ENCODE data around the gene SYNE3.

The SYNE3 gene

DNA sequence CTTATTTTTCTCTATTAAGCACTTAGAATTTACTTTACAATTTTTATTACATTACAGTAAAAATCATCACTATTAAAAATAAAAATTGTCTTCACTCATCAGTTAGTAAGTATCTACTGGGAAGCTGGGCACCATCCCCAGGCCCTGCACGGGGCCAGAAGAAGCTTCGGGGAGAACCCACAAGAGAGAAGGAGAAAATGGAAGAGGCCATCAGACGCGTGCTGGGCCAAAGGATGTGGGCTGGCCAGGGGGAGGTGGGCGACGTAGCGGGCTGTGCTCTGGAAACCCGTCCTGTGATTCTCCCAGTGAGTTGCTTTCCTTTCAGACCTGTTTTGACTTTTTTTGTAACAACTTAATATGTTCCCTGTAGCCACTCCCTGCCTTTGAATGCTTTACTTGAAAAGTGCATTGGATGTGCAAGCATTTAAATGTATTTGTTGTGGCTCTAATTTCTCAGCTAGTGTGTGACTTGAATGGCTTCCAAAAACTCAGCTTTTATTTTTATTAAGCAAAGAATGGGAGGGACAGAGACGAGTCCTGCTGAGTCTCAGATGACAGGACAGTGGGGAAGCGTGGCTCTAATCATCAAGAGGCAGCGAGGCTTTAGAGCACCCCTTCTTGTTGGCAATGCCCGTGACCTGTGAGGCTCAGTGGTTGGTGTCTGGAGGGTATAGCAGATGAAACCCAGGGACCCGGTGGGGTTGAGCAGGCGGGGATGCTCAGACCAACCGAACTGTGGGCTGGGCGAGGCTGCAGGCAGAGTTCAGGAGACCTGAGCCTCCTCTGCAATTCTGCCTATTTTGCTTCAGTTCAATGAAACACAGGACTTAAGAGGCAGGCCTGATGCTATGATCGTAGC is 38.8 kb downstream of the SYNE3 start:
- no peak for TF ChIP-seq Cebpa-rat (IDR thresholded peaks at IDR 0.05)
- no peaks in the 10 kb centered on the region for H3K27me3 ChIP-seq
- no peak overlapping the region for H3K4me3 ChIP-seq
- peak overlapping the region; percentile 85 for H3K4me2 ChIP-seq
- peaks cover 97% of the 10 kb centered on the region for H3K36me3 ChIP-seq
- no peaks in the 10 kb centered on the region for H3K9me3 ChIP-seq
- peaks cover 96% of the 10 kb centered on the region for H4K20me1 ChIP-seq
- H3K4me1 ChIP-seq: peaks cover 94% of the 10 kb centered on the region
- 0 out of 2 replicates have a peak overlapping the region, but pooled peaks have one; percentile 45 for H3K9ac ChIP-seq
- H3K27ac ChIP-seq: peak overlapping the region; percentile 90

DNA sequence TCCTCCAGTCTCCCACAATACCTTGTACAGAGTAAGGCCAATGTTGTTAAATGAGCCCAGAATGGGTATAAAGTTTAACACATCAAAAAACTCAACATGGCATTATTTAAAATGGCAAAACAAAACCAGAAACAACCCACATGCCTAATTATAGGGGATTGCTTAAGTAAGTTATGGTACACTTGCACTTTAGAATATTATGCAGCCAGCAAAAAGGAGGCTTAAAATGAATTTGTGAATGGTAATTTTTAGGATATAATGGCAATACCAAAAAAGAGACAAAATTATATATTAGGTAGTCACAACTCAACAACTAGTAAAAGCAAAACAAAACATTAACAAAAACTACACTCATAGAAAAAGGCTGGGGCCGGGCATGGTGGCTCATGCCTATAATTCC is 39.7 kb downstream of the SYNE3 start:
- Histone ChIP-seq H3K27me3 (no peaks in the 10 kb centered on the region), H4K20me1 (peaks cover 87% of the 10 kb centered on the region), H3K4me3 (no peak overlapping the region), H3K36me3 (peaks cover 94% of the 10 kb centered on the region), H3K4me2 (peak overlapping the region; percentile 97), H3K4me1 (peaks cover 94% of the 10 kb centered on the region), H3K27ac (peak overlapping the region; percentile 98; the same call in 1 of the 2 replicates), H3K9me3 (no peaks in the 10 kb centered on the region), H3K9ac (no peak overlapping the region)
- no peak for TF ChIP-seq Cebpa-rat (IDR thresholded peaks at IDR 0.05)

DNA sequence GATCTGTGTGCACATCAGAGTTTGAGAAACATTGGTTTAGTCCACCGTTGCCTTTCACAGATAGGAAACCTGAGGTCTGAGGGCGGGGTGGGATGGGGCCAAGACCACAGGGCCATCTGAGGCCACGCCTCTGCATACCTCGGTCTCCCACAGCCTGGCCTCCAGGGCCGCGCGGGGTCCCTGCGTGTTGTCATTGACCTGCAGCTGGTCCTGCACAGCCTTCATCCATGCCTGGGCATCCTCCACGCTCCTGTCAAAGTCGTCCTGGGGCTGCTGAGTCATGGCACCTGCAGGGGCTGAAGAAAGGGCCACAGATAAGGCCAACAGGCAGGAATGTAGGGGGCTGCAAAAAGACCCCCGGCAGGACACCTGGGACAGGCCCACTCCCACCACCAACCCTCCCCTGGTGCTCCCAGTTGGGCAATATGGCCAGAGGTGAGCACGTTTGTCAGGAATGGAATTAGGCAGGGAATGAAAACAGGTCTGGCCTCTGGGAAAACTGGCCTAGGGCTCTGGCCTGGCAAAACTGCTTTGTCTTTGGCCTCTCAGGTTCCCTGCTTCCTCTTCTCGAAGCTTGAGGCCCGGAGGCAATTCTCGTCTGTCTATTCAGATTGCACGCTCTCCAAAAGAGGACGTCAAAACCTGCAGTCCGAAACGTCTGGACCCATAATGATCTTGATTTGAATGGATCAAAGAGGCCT is 40.8 kb downstream of the SYNE3 start:
- no peak for TF ChIP-seq Cebpa-rat (IDR thresholded peaks at IDR 0.05)
- Histone ChIP-seq H4K20me1 (peaks cover 76% of the 10 kb centered on the region), H3K9me3 (no peaks in the 10 kb centered on the region), H3K4me2 (peak overlapping the region; percentile 97), H3K4me3 (no peak overlapping the region), H3K9ac (peak overlapping the region; percentile 49), H3K4me1 (peaks cover 94% of the 10 kb centered on the region), H3K27ac (peak overlapping the region; percentile 98), H3K27me3 (no peaks in the 10 kb centered on the region), H3K36me3 (peaks cover 94% of the 10 kb centered on the region)

GRCh38 chr14:95474941-95475340 is 41.5 kb downstream of the SYNE3 start:
- Histone ChIP-seq H3K36me3 (peaks cover 94% of the 10 kb centered on the region), H4K20me1 (peaks cover 69% of the 10 kb centered on the region), H3K4me3 (no peak overlapping the region), H3K27ac (peak overlapping the region; percentile 98), H3K9me3 (no peaks in the 10 kb centered on the region), H3K4me2 (peak overlapping the region; percentile 97), H3K4me1 (peaks cover 94% of the 10 kb centered on the region), H3K9ac (peak overlapping the region; percentile 49; the same call in 1 of the 2 replicates), H3K27me3 (no peaks in the 10 kb centered on the region)
- no peak for TF ChIP-seq Cebpa-rat (IDR thresholded peaks at IDR 0.05)

DNA sequence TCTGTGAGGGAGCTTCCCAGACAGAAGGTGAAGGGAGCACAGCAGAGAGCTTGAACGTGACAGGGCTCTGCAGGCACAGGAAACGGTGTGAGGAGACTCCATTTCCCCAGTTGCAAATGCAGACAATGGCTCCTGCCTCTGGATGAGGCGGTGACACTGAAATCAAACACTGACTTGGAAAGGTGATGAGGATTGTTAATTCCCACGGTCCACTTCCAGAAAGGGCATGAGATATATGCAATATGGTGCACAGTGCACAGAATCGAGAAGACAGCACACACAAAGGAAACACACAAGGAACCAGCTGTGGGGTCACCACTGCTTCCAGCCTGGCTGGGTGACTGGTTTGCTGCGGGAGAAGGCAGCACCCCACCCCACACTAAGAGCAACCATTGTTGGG is 42.0 kb downstream of the SYNE3 start:
- H3K4me3 ChIP-seq: no peak overlapping the region
- peak overlapping the region; percentile 97 for H3K4me2 ChIP-seq
- H3K4me1 ChIP-seq: peaks cover 94% of the 10 kb centered on the region
- H3K27me3 ChIP-seq: no peaks in the 10 kb centered on the region
- H3K9ac ChIP-seq: no peak overlapping the region; the same call in 1 of the 2 replicates
- peaks cover 94% of the 10 kb centered on the region for H3K36me3 ChIP-seq
- no peaks in the 10 kb centered on the region for H3K9me3 ChIP-seq
- H4K20me1 ChIP-seq: peaks cover 64% of the 10 kb centered on the region
- H3K27ac ChIP-seq: peak overlapping the region; percentile 98
- TF ChIP-seq Cebpa-rat (IDR thresholded peaks at IDR 0.05): no peak

DNA sequence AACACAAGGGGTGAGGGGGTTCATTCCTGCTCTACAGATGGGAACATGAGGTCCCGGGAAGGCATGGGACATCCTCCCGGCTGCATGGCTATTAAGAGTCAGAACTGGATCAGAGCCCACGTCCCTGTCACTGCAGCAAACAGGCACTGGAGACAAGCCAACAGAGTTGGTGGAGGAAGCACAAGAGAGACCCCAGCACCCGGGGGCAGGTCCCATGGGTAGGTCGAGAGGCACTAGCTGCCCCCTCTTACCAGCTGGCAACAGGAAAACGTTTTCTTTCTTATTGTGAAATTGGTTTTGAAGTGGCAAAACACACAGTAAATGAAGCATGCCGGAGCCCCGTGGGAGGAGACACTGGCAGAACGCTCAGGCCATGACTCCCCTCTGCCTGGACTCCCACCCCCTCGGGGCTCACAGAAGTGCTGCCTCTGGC is 43.6 kb downstream of the SYNE3 start:
- Histone ChIP-seq H3K4me2 (peak overlapping the region; percentile 97), H3K36me3 (peaks cover 94% of the 10 kb centered on the region), H3K9me3 (no peaks in the 10 kb centered on the region), H3K27ac (peak overlapping the region; percentile 98), H3K27me3 (no peaks in the 10 kb centered on the region), H4K20me1 (peaks cover 48% of the 10 kb centered on the region), H3K4me1 (peaks cover 94% of the 10 kb centered on the region), H3K4me3 (peak overlapping the region; percentile 57), H3K9ac (peak overlapping the region; percentile 81)
- TF ChIP-seq Cebpa-rat (IDR thresholded peaks at IDR 0.05): peak; percentile 98

DNA sequence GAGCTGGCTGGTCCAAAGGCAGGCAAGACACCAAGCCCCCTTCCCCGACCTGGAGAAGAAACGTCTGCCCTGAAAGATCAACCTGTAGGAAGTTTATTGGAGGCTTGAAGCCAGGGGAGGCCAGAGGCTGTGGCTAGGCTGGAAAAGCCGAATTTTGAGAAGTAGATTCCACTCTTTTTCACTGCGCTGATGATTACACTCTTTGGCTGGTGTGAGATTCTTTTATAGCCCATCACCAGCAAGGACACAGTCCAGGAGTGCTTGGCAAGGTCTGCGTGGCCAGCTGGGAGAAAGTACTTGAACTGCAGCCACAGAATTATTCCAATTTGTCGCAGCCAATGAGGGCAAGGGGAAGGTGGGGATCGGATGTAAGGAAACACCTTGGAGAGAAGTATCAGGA is 45.0 kb downstream of the SYNE3 start:
- TF ChIP-seq Cebpa-rat (IDR thresholded peaks at IDR 0.05): no peak
- no peaks in the 10 kb centered on the region for H3K27me3 ChIP-seq
- peaks cover 94% of the 10 kb centered on the region for H3K36me3 ChIP-seq
- peaks cover 34% of the 10 kb centered on the region for H4K20me1 ChIP-seq
- no peak overlapping the region; the same call in 1 of the 2 replicates for H3K4me3 ChIP-seq
- no peaks in the 10 kb centered on the region for H3K9me3 ChIP-seq
- H3K9ac ChIP-seq: peak overlapping the region; percentile 81
- peak overlapping the region; percentile 98 for H3K27ac ChIP-seq
- H3K4me2 ChIP-seq: peak overlapping the region; percentile 97
- peaks cover 99% of the 10 kb centered on the region for H3K4me1 ChIP-seq

GRCh38 chr14:95471016-95471415 is 45.4 kb downstream of the SYNE3 start:
- peak overlapping the region; percentile 81 for H3K9ac ChIP-seq
- H3K4me1 ChIP-seq: peaks cover 99% of the 10 kb centered on the region

GRCh38 chr14:95469134-95469481 is 47.3 kb downstream of the SYNE3 start:
- no peak for TF ChIP-seq Cebpa-rat (IDR thresholded peaks at IDR 0.05)
- Histone ChIP-seq H3K9ac (peak overlapping the region; percentile 74), H3K27me3 (no peaks in the 10 kb centered on the region), H3K4me1 (peaks cover 99% of the 10 kb centered on the region), H3K27ac (peak overlapping the region; percentile 98), H3K4me2 (peak overlapping the region; percentile 97), H4K20me1 (peaks cover 11% of the 10 kb centered on the region; the same call in 1 of the 2 replicates), H3K36me3 (peaks cover 86% of the 10 kb centered on the region), H3K4me3 (peak overlapping the region; percentile 16; the same call in 1 of the 2 replicates), H3K9me3 (no peaks in the 10 kb centered on the region)

More at GRCh38 chr14:95471016-95471415, 45.4 kb downstream of the SYNE3 start:
- TF ChIP-seq Cebpa-rat (IDR thresholded peaks at IDR 0.05): no peak
- Histone ChIP-seq H3K27ac (peak overlapping the region; percentile 98), H3K27me3 (no peaks in the 10 kb centered on the region), H4K20me1 (peaks cover 30% of the 10 kb centered on the region), H3K36me3 (peaks cover 94% of the 10 kb centered on the region), H3K4me2 (peak overlapping the region; percentile 97), H3K9me3 (no peaks in the 10 kb centered on the region), H3K4me3 (peak overlapping the region; percentile 5; the same call in 1 of the 2 replicates)
